Activated CD8-positive, alpha-beta T cell treated with anti-CD3 and anti-CD28 coated beads for 36 hours (primary cell): ENCODE measurements around the gene TTN. TPM values are rescaled to one million over a fixed set of nuclear protein-coding genes. Genes with fewer than 3 reads are reported as not detected.

Experiments
- ATAC-seq: fragments of 200-7000 bp; cut with Tn5 transposase; one replicate; pipeline ENCODE4 v1.10.0; 2021; ENCODE audit warnings: mild to moderate bottlenecking, moderate library complexity
- CTCF ChIA-PET: fragments of 350-600 bp; sonication (Branson Sonifier 250); formaldehyde crosslinking; loops from one replicate; lab custom pipeline; 2021; ENCODE audit warnings: antibody characterized with exemption; lab: Charles Lee
- POLR2A ChIA-PET: fragments of 350-600 bp; sonication (Branson Sonifier 250); formaldehyde crosslinking; loops from one replicate; lab custom pipeline; 2021; ENCODE audit warnings: antibody characterized with exemption; lab: Charles Lee
- DNase-seq: peaks from one replicate; pipeline ENCODE4 v3.0.0-alpha.2; 2020
- H3K27ac Mint-ChIP-seq: one replicate; pipeline ENCODE4 v1.8.0; 2021; ENCODE audit warnings: mild to moderate bottlenecking, mixed read lengths
- H3K27me3 Mint-ChIP-seq: one replicate; pipeline ENCODE4 v1.8.0; 2021; ENCODE audit warnings: mixed read lengths
- H3K36me3 Mint-ChIP-seq: one replicate; pipeline ENCODE4 v1.8.0; 2021; ENCODE audit warnings: low read depth, mixed read lengths
- H3K4me1 Mint-ChIP-seq: one replicate; pipeline ENCODE4 v1.8.0; 2021; ENCODE audit warnings: low read depth, mixed read lengths
- H3K4me3 Mint-ChIP-seq: one replicate; pipeline ENCODE4 v1.8.0; 2021; ENCODE audit warnings: mild to moderate bottlenecking, moderate library complexity, mixed read lengths
- H3K9me3 Mint-ChIP-seq: one replicate; pipeline ENCODE4 v1.8.0; 2021; ENCODE audit warnings: mixed read lengths
- CTCF ChIP-seq: fragments of 200-600 bp; IDR thresholded peaks from one replicate; pipeline ENCODE4 v1.8.0; 2022; ENCODE audit warnings: antibody characterized with exemption, mild to moderate bottlenecking
- intact Hi-C: fragments of 100-400 bp; cut with micrococcal nuclease; formaldehyde crosslinking; loops from one replicate; pipeline ENCODE4 v1.10.0; 2022
- total RNA-seq, 2 experiments: library from RNA; stranded (reverse); gene quantifications; one replicate each; pipeline ENCODE4 v1.2.3, GENCODE V29; 2021

The TTN gene
- total RNA-seq, 2 experiments from 2014 or later: 2.8 to 4.3 TPM

GRCh38 chr2:178734518-178734917 is 72.7 kb downstream of the TTN start:
- DNase-seq (no peak), ATAC-seq (no peak)
- Mint-ChIP-seq H3K27ac (no peak overlapping the region), H3K4me1 (no peaks in the 10 kb centered on the region), H3K27me3 (no peaks in the 10 kb centered on the region), H3K4me3 (no peak overlapping the region), H3K36me3 (peaks cover 1% of the 10 kb centered on the region), H3K9me3 (no peaks in the 10 kb centered on the region)
- intact Hi-C loops: no loop called here
- TF ChIP-seq CTCF: no peak
- POLR2A ChIA-PET: no interaction called here
- CTCF ChIA-PET: interaction anchor here (0.5 kb wide), 1 partner anchor 278 kb away, joined by 4 read pairs; no protein-coding TSS in a partner anchor

- ChIA-PET POLR2A (no interaction called here), CTCF (interaction anchor here (0.5 kb wide), 1 partner anchor 277 kb away, joined by 4 read pairs; no protein-coding TSS in a partner anchor)
- intact Hi-C loops: no loop called here
- Mint-ChIP-seq H3K36me3 (peaks cover 1% of the 10 kb centered on the region), H3K9me3 (no peaks in the 10 kb centered on the region), H3K4me3 (no peak overlapping the region), H3K27me3 (no peaks in the 10 kb centered on the region), H3K27ac (no peak overlapping the region), H3K4me1 (no peaks in the 10 kb centered on the region)
- DNase-seq (no peak), ATAC-seq (no peak)
- TF ChIP-seq CTCF: no peak
Observed at GRCh38 chr2:178733975-178734374, 73.2 kb downstream of the TTN start.

- CTCF ChIA-PET: no interaction called here
- Mint-ChIP-seq H3K4me3 (no peak overlapping the region), H3K27me3 (no peaks in the 10 kb centered on the region), H3K4me1 (no peaks in the 10 kb centered on the region), H3K9me3 (no peaks in the 10 kb centered on the region), H3K27ac (no peak overlapping the region), H3K36me3 (peaks cover 1% of the 10 kb centered on the region)
- no peak for ATAC-seq
- intact Hi-C loops: no loop called here
- DNase-seq: no peak
- POLR2A ChIA-PET: no interaction called here
- no peak for TF ChIP-seq CTCF
Observed at GRCh38 chr2:178732913-178733312, 74.3 kb downstream of the TTN start.

- no peaks in the 10 kb centered on the region for H3K27me3 Mint-ChIP-seq
- ATAC-seq (no peak), DNase-seq (no peak)
- ChIA-PET CTCF (no interaction called here), POLR2A (no interaction called here)
- peaks cover 1% of the 10 kb centered on the region for H3K36me3 Mint-ChIP-seq
- no peak overlapping the region for H3K4me3 Mint-ChIP-seq
- intact Hi-C loops: no loop called here
- no peaks in the 10 kb centered on the region for H3K4me1 Mint-ChIP-seq
- no peak overlapping the region for H3K27ac Mint-ChIP-seq
- TF ChIP-seq CTCF: no peak
- H3K9me3 Mint-ChIP-seq: no peaks in the 10 kb centered on the region
Observed at GRCh38 chr2:178731300-178731699, 75.9 kb downstream of the TTN start.

- Mint-ChIP-seq H3K27ac (no peak overlapping the region), H3K9me3 (no peaks in the 10 kb centered on the region), H3K4me3 (no peak overlapping the region), H3K27me3 (no peaks in the 10 kb centered on the region), H3K4me1 (no peaks in the 10 kb centered on the region), H3K36me3 (peaks cover 1% of the 10 kb centered on the region)
- ATAC-seq (no peak), DNase-seq (no peak)
- intact Hi-C loops: no loop called here
- ChIA-PET POLR2A (no interaction called here), CTCF (no interaction called here)
- no peak for TF ChIP-seq CTCF
Observed at GRCh38 chr2:178730049-178730448, 77.2 kb downstream of the TTN start.
